IPS-20b (cell line): ENCODE measurements around the gene ADH4.

Experiments
- H3K27ac ChIP-seq: one replicate; pipeline ENCODE4 v1.5.1; 2013; ENCODE audit warnings: low read length
- H3K27me3 ChIP-seq: 2 replicates; pipeline ENCODE4 v1.6.1; 2013; ENCODE audit warnings: mild to moderate bottlenecking, low read length, inconsistent platforms; ENCODE audit not compliant: insufficient read depth
- H3K36me3 ChIP-seq: 2 replicates; pipeline ENCODE4 v1.6.1; 2013; ENCODE audit warnings: low read depth, mild to moderate bottlenecking, inconsistent platforms, low read length, moderate library complexity; ENCODE audit not compliant: insufficient read depth
- H3K4me1 ChIP-seq: 2 replicates; pipeline ENCODE4 v1.6.1; 2013; ENCODE audit warnings: mild to moderate bottlenecking, control low read depth, inconsistent platforms, low read length, moderate library complexity; ENCODE audit not compliant: insufficient read depth
- H3K4me3 ChIP-seq: 2 replicates; pipeline ENCODE4 v1.5.1; 2013; ENCODE audit warnings: mild to moderate bottlenecking, low read length, inconsistent platforms
- H3K9ac ChIP-seq: 2 replicates; pipeline ENCODE4 v1.6.1; 2013; ENCODE audit warnings: low read depth, mild to moderate bottlenecking, inconsistent platforms, low read length, moderate library complexity
- H3K9me3 ChIP-seq: 2 replicates; pipeline ENCODE4 v1.6.1; 2013; ENCODE audit warnings: mild to moderate bottlenecking, low read depth, low read length, inconsistent platforms; ENCODE audit not compliant: insufficient read depth

ADH4 gene

GRCh38 chr4:99157478-99157935 lies 13.4 kb upstream of the ADH4 start:
- no peaks in the 10 kb centered on the region for H3K4me1 ChIP-seq
- no peak overlapping the region for H3K4me3 ChIP-seq
- H3K27ac ChIP-seq, result no peak overlapping the region
- H3K9ac ChIP-seq, result no peak overlapping the region
- H3K27me3 ChIP-seq, result no peaks in the 10 kb centered on the region
- H3K36me3 ChIP-seq, result no peaks in the 10 kb centered on the region
- peaks cover 8% of the 10 kb centered on the region for H3K9me3 ChIP-seq

- Histone ChIP-seq H3K27ac (no peak overlapping the region), H3K9ac (no peak overlapping the region), H3K4me3 (no peak overlapping the region), H3K4me1 (no peaks in the 10 kb centered on the region), H3K9me3 (peaks cover 13% of the 10 kb centered on the region), H3K36me3 (no peaks in the 10 kb centered on the region), H3K27me3 (no peaks in the 10 kb centered on the region)
Observed at GRCh38 chr4:99156992-99157391, 12.9 kb upstream of the ADH4 start.

GRCh38 chr4:99154658-99155342 lies 10.7 kb upstream of the ADH4 start:
- Histone ChIP-seq H3K27ac (no peak overlapping the region), H3K9ac (no peak overlapping the region)

GRCh38 chr4:99151995-99152394 lies 7.9 kb upstream of the ADH4 start:
- H3K4me1 ChIP-seq, result no peaks in the 10 kb centered on the region
- no peak overlapping the region for H3K27ac ChIP-seq
- no peak overlapping the region for H3K9ac ChIP-seq
- H3K9me3 ChIP-seq, result peaks cover 38% of the 10 kb centered on the region
- no peaks in the 10 kb centered on the region for H3K27me3 ChIP-seq
- H3K4me3 ChIP-seq, result no peak overlapping the region
- no peaks in the 10 kb centered on the region for H3K36me3 ChIP-seq

More at GRCh38 chr4:99154658-99155342, 10.7 kb upstream of the ADH4 start:
- Histone ChIP-seq H3K27me3 (no peaks in the 10 kb centered on the region), H3K9me3 (peaks cover 35% of the 10 kb centered on the region), H3K4me1 (no peaks in the 10 kb centered on the region), H3K36me3 (no peaks in the 10 kb centered on the region), H3K4me3 (no peak overlapping the region)

- no peak overlapping the region for H3K27ac ChIP-seq
- no peaks in the 10 kb centered on the region for H3K27me3 ChIP-seq
- no peak overlapping the region for H3K4me3 ChIP-seq
- H3K9me3 ChIP-seq, result peaks cover 38% of the 10 kb centered on the region
- H3K4me1 ChIP-seq, result no peaks in the 10 kb centered on the region
- H3K9ac ChIP-seq, result no peak overlapping the region
- no peaks in the 10 kb centered on the region for H3K36me3 ChIP-seq
Observed at GRCh38 chr4:99151452-99151851, 7.4 kb upstream of the ADH4 start.

GRCh38 chr4:99149426-99150019 lies 5.4 kb upstream of the ADH4 start:
- Histone ChIP-seq H3K9ac (no peak overlapping the region), H3K4me1 (no peaks in the 10 kb centered on the region), H3K27me3 (no peaks in the 10 kb centered on the region), H3K4me3 (no peak overlapping the region), H3K9me3 (peaks cover 38% of the 10 kb centered on the region), H3K36me3 (no peaks in the 10 kb centered on the region), H3K27ac (no peak overlapping the region)

GRCh38 chr4:99148550-99148949 lies 4.5 kb upstream of the ADH4 start:
- Histone ChIP-seq H3K9me3 (peaks cover 38% of the 10 kb centered on the region), H3K27ac (no peak overlapping the region), H3K4me1 (no peaks in the 10 kb centered on the region), H3K9ac (no peak overlapping the region), H3K27me3 (no peaks in the 10 kb centered on the region), H3K36me3 (no peaks in the 10 kb centered on the region), H3K4me3 (no peak overlapping the region)

GRCh38 chr4:99144587-99144986 lies 490 bp upstream of the ADH4 start:
- H3K4me3 ChIP-seq, result no peak overlapping the region
- peaks cover 1% of the 10 kb centered on the region for H3K9me3 ChIP-seq

GRCh38 chr4:99136329-99136728 lies 7.8 kb downstream of the ADH4 start:
- Histone ChIP-seq H3K9ac (no peak overlapping the region), H3K9me3 (no peaks in the 10 kb centered on the region), H3K27ac (no peak overlapping the region), H3K36me3 (no peaks in the 10 kb centered on the region), H3K27me3 (no peaks in the 10 kb centered on the region), H3K4me3 (no peak overlapping the region), H3K4me1 (no peaks in the 10 kb centered on the region)

More at GRCh38 chr4:99144587-99144986, 490 bp upstream of the ADH4 start:
- Histone ChIP-seq H3K9ac (no peak overlapping the region), H3K27me3 (no peaks in the 10 kb centered on the region), H3K36me3 (no peaks in the 10 kb centered on the region), H3K27ac (no peak overlapping the region), H3K4me1 (no peaks in the 10 kb centered on the region)

GRCh38 chr4:99135541-99136162 lies 8.4 kb downstream of the ADH4 start:
- H3K9ac ChIP-seq, result no peak overlapping the region
- H3K4me1 ChIP-seq, result no peaks in the 10 kb centered on the region
- H3K27me3 ChIP-seq, result no peaks in the 10 kb centered on the region
- H3K9me3 ChIP-seq, result no peaks in the 10 kb centered on the region
- no peaks in the 10 kb centered on the region for H3K36me3 ChIP-seq
- H3K4me3 ChIP-seq, result no peak overlapping the region
- H3K27ac ChIP-seq, result no peak overlapping the region

GRCh38 chr4:99134586-99134985 lies 9.5 kb downstream of the ADH4 start:
- H3K27me3 ChIP-seq, result no peaks in the 10 kb centered on the region
- no peak overlapping the region for H3K9ac ChIP-seq
- H3K27ac ChIP-seq, result no peak overlapping the region
- H3K36me3 ChIP-seq, result no peaks in the 10 kb centered on the region
- H3K4me3 ChIP-seq, result no peak overlapping the region
- peaks cover 10% of the 10 kb centered on the region for H3K9me3 ChIP-seq
- H3K4me1 ChIP-seq, result no peaks in the 10 kb centered on the region

- Histone ChIP-seq H3K4me1 (no peaks in the 10 kb centered on the region), H3K4me3 (no peak overlapping the region), H3K9me3 (peaks cover 18% of the 10 kb centered on the region), H3K36me3 (no peaks in the 10 kb centered on the region), H3K27me3 (no peaks in the 10 kb centered on the region), H3K9ac (no peak overlapping the region), H3K27ac (no peak overlapping the region)
Observed at GRCh38 chr4:99131378-99131777, 12.7 kb downstream of the ADH4 start.
